Stimulated activated naive CD8-positive, alpha-beta T cell treated with anti-CD3 and anti-CD28 coated beads, Interleukin-15, Interleukin-2, amounts not matched to agents 100 ng/mL and 50 ng/mL, for 24 hours (primary cell): ENCODE results near the gene TCF12.

ENCODE experiments used
- H3K27ac Mint-ChIP-seq: one replicate; pipeline ENCODE4 v1.8.0; 2021; ENCODE audit warnings: mild to moderate bottlenecking, mixed read lengths
- H3K27me3 Mint-ChIP-seq: one replicate; pipeline ENCODE4 v1.8.0; 2021; ENCODE audit warnings: mixed read lengths
- H3K36me3 Mint-ChIP-seq: one replicate; pipeline ENCODE4 v1.8.0; 2021; ENCODE audit warnings: low read depth, mixed read lengths
- H3K4me1 Mint-ChIP-seq: one replicate; pipeline ENCODE4 v1.8.0; 2021; ENCODE audit warnings: low read depth, mixed read lengths
- H3K4me3 Mint-ChIP-seq: one replicate; pipeline ENCODE4 v1.8.0; 2021; ENCODE audit warnings: mild to moderate bottlenecking, mixed read lengths
- H3K9me3 Mint-ChIP-seq: one replicate; pipeline ENCODE4 v1.8.0; 2021; ENCODE audit warnings: mixed read lengths

Gene TCF12

DNA sequence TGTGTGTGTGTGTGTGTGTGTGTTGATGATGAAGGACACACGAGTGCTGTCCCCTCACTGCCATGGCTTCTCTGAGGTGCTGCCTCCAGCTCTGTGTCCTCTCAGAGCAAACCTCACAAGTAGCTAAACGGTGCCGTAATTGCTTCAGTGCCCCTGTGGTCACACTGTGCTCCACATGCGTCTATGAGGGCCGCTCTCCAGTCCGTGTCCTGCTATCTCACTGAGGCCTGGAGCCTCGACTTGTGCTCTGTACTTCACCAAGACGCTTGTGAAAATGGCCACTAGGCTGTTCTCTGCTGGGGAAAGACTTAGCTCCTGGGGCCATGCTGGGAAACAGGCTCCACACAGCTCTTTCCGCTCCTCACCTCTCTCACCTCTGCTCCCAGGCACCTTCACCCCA is 392.4 kb downstream of the TCF12 start:
- Mint-ChIP-seq H3K27me3 (peaks cover 7% of the 10 kb centered on the region), H3K36me3 (no peaks in the 10 kb centered on the region), H3K9me3 (no peaks in the 10 kb centered on the region), H3K4me1 (peaks cover 5% of the 10 kb centered on the region), H3K27ac (no peak overlapping the region), H3K4me3 (no peak overlapping the region)

DNA sequence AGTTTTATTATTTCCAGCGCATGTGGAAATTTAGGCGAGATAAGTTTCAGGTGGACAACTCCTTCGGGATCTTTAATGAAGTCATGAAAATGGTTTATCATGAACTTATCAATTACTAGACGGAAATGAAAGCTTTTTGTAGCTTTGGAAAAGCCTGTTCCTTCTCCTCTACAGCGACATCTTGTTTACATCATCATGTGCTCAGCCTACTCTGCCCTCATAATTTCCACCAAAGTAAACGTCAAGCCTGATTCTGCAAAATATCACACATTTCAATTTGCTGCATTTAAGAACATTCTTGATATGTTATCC is 393.5 kb downstream of the TCF12 start:
- Mint-ChIP-seq H3K36me3 (no peaks in the 10 kb centered on the region), H3K27ac (no peak overlapping the region), H3K9me3 (no peaks in the 10 kb centered on the region), H3K27me3 (peaks cover 3% of the 10 kb centered on the region), H3K4me1 (no peaks in the 10 kb centered on the region), H3K4me3 (no peak overlapping the region)

DNA sequence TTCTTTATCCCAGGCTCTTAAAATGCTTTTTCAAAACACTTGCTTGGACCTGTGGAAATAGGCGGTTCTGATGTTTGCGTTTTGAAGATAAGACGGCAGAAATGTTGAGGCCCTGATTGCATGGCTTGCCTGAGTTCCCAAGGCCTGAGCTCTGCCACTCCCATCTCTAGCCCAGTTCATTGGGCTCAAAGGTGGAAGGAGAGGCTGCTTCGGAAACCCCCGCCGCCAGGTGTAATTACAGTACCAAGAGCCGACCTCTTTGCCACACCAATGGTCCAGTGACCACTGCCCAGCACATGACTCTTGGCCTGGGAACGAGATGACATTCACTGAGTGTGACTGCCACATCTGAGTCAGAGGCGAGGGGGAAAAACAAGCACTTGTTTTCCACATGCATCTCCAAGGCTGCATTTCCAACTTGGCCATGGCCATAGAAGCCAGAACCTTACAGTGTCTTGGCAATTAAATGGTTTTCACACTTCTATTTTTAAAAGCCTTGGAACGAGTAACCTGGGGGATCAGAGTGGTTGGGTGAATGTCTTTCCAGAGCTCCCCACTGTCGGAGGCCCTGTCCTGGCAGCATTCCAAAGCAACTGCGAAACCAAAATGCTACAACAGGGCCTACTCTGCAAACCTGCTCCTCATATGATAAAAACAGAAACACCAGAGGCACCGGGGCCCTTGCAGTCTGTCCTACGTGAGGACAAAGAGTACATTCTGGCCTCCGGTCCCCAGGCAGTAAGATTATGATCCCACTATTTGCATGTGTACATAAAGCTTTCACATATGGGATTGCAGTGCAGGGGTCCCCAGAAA is 394.1 kb downstream of the TCF12 start:
- no peak overlapping the region for H3K27ac Mint-ChIP-seq
- no peaks in the 10 kb centered on the region for H3K9me3 Mint-ChIP-seq
- no peaks in the 10 kb centered on the region for H3K36me3 Mint-ChIP-seq
- H3K4me1 Mint-ChIP-seq: no peaks in the 10 kb centered on the region
- H3K27me3 Mint-ChIP-seq: peaks cover 3% of the 10 kb centered on the region
- H3K4me3 Mint-ChIP-seq: no peak overlapping the region

DNA sequence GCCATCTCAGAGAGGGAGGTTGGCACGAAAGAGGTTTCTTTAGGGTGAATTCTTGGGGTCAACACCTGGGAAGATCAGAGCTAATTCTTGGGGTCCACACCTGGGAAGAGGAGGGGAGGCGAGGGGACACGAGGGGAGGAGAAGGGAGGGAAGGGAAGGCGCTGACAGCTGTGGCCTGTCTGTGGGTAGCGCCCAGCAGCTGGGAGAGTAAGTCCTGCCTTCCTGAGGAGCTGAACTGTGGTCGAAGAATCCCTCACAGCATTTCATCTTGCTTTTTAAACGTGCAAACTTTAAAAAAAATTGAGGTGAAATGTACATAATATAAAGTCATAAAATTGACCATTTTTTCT is 394.7 kb downstream of the TCF12 start:
- no peaks in the 10 kb centered on the region for H3K4me1 Mint-ChIP-seq
- H3K9me3 Mint-ChIP-seq: no peaks in the 10 kb centered on the region
- H3K36me3 Mint-ChIP-seq: no peaks in the 10 kb centered on the region
- peaks cover 3% of the 10 kb centered on the region for H3K27me3 Mint-ChIP-seq
- H3K27ac Mint-ChIP-seq: no peak overlapping the region
- no peak overlapping the region for H3K4me3 Mint-ChIP-seq

- Mint-ChIP-seq H3K9me3 (no peaks in the 10 kb centered on the region), H3K4me3 (no peak overlapping the region), H3K36me3 (no peaks in the 10 kb centered on the region), H3K27me3 (peaks cover 3% of the 10 kb centered on the region), H3K27ac (no peak overlapping the region), H3K4me1 (no peaks in the 10 kb centered on the region)
These were observed 395.8 kb downstream of the TCF12 start for GRCh38 chr15:57314221-57314620.

GRCh38 chr15:57316451-57316850 is 398.0 kb downstream of the TCF12 start:
- H3K27me3 Mint-ChIP-seq: peaks cover 3% of the 10 kb centered on the region
- H3K27ac Mint-ChIP-seq: no peak overlapping the region

GRCh38 chr15:57319226-57319918 is 400.9 kb downstream of the TCF12 start:
- no peaks in the 10 kb centered on the region for H3K36me3 Mint-ChIP-seq
- H3K27ac Mint-ChIP-seq: no peak overlapping the region
- H3K9me3 Mint-ChIP-seq: no peaks in the 10 kb centered on the region
- H3K27me3 Mint-ChIP-seq: no peaks in the 10 kb centered on the region
- H3K4me3 Mint-ChIP-seq: no peak overlapping the region
- no peaks in the 10 kb centered on the region for H3K4me1 Mint-ChIP-seq

More at GRCh38 chr15:57316451-57316850, 398.0 kb downstream of the TCF12 start:
- Mint-ChIP-seq H3K4me1 (no peaks in the 10 kb centered on the region), H3K36me3 (no peaks in the 10 kb centered on the region), H3K9me3 (no peaks in the 10 kb centered on the region), H3K4me3 (no peak overlapping the region)

DNA sequence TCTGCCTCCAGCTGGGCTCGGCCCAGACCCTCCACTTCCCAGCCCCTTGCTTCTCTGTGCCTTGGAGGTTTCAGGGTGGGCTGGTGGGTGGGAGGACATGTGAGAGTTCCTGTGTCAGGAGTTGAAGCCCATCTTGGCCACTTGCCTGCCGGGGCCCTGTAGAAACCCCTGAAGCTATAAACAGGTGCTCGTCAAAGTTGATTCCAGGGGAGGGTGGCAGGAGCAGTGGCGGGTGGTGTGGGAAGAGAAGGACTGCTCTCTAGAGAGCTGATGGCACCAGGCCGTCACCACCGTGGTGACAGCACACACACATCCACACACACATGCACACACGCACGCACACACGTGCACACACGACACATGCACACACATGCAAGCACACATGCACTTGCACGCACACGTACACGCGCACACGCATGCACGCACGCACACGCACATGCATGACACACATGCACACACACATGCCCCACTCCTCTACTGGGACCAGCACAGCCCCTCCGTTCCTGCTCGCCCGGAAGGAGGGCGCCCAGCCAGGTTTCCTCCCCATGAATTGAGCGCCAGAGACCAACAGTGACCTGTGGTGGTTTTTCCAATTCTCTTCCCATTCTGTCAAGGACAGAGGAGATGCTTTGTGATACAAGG is 401.6 kb downstream of the TCF12 start:
- Mint-ChIP-seq H3K9me3 (no peaks in the 10 kb centered on the region), H3K27me3 (no peaks in the 10 kb centered on the region), H3K4me1 (peaks cover 3% of the 10 kb centered on the region), H3K4me3 (no peak overlapping the region), H3K36me3 (no peaks in the 10 kb centered on the region), H3K27ac (no peak overlapping the region)

GRCh38 chr15:57320631-57321220 is 402.3 kb downstream of the TCF12 start:
- no peaks in the 10 kb centered on the region for H3K36me3 Mint-ChIP-seq

DNA sequence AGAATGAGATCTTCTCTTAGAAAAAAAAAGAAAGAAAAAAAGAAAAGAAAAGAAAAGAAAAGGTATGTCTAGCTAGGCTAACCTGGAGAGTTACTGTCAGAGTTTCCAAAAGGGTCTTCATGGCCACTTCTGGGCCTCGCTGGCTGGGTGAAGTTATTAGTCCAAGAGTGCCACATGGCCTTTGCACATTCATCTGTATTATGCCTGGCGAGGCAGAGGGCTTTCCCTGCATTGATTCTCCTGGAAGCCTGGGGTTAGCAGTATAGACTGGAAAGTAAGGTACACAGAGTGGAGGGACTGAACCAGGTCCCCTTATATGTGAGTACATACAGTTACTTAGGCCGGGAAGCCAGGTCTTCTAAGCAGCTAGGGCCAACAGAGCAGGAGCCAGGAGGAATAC is 403.0 kb downstream of the TCF12 start:
- Mint-ChIP-seq H3K4me3 (no peak overlapping the region), H3K36me3 (no peaks in the 10 kb centered on the region), H3K4me1 (peaks cover 3% of the 10 kb centered on the region), H3K27me3 (no peaks in the 10 kb centered on the region), H3K9me3 (no peaks in the 10 kb centered on the region), H3K27ac (no peak overlapping the region)

More at GRCh38 chr15:57320631-57321220, 402.3 kb downstream of the TCF12 start:
- Mint-ChIP-seq H3K4me3 (no peak overlapping the region), H3K4me1 (peaks cover 3% of the 10 kb centered on the region), H3K9me3 (no peaks in the 10 kb centered on the region), H3K27me3 (no peaks in the 10 kb centered on the region), H3K27ac (no peak overlapping the region)

GRCh38 chr15:57321973-57322601 is 403.6 kb downstream of the TCF12 start:
- H3K36me3 Mint-ChIP-seq: no peaks in the 10 kb centered on the region
- peaks cover 3% of the 10 kb centered on the region for H3K4me1 Mint-ChIP-seq
- H3K27ac Mint-ChIP-seq: no peak overlapping the region
- no peaks in the 10 kb centered on the region for H3K9me3 Mint-ChIP-seq
- no peaks in the 10 kb centered on the region for H3K27me3 Mint-ChIP-seq
- no peak overlapping the region for H3K4me3 Mint-ChIP-seq

DNA sequence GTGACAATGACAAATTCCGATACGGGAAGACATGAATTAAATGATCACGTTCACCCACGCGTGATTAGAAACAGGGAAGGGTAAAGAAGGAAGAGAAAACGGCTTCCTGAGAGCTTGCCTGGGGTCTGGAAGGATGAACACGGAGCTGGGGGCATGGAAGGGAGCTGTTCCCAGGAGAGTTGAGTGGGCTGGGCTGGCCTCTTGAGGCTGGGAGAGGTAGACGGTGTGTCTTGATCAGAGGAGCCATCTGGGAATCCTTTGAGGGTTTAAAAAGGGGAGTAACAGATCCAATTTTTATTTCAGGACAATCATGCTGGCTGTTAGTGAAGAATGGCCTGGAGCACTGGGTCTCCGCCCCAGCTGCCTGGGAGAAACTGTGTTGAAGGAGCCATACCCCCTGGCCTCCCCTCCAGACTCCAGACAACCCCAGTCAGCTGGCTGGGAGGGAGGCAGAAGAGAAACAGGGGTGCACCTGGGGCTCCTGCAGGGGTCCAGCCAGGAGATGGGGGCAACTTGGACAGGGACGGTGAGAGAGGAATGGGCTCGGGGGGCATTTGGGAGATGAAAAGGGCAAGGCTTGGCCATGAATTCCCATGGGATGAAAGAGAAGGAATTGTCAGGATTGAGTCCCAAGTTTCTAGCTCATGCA is 404.3 kb downstream of the TCF12 start:
- H3K27ac Mint-ChIP-seq: no peak overlapping the region
- H3K4me1 Mint-ChIP-seq: peaks cover 3% of the 10 kb centered on the region
- no peaks in the 10 kb centered on the region for H3K27me3 Mint-ChIP-seq
- no peaks in the 10 kb centered on the region for H3K36me3 Mint-ChIP-seq
- no peaks in the 10 kb centered on the region for H3K9me3 Mint-ChIP-seq
- no peak overlapping the region for H3K4me3 Mint-ChIP-seq

DNA sequence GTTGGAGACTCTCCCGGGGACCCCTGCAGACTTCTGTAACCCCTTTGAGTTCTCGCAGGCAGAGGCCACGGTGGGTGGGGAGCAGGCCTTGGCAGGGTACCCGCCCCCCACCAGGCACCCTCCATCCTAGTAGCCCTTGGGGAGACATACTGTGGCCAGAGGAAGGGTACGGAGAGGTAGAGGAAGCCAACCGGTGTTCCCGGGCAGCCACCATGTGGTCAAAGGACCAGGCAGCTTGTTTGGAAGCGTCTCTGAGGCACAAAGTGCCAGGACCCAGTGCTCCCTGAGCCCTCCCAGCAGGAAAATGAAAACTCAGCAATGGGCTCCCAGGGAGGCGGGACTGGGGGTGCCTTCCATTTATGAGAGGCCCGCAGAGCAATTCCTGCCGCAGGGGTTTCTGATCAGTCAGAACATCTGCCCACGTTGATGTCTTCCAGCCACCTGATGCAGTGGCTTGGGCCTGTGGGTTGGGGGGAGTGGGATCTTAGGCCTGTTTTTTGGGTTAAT is 404.9 kb downstream of the TCF12 start:
- no peak overlapping the region for H3K27ac Mint-ChIP-seq
- H3K9me3 Mint-ChIP-seq: no peaks in the 10 kb centered on the region
- peaks cover 3% of the 10 kb centered on the region for H3K4me1 Mint-ChIP-seq
- H3K27me3 Mint-ChIP-seq: no peaks in the 10 kb centered on the region
- H3K36me3 Mint-ChIP-seq: no peaks in the 10 kb centered on the region
- no peak overlapping the region for H3K4me3 Mint-ChIP-seq

DNA sequence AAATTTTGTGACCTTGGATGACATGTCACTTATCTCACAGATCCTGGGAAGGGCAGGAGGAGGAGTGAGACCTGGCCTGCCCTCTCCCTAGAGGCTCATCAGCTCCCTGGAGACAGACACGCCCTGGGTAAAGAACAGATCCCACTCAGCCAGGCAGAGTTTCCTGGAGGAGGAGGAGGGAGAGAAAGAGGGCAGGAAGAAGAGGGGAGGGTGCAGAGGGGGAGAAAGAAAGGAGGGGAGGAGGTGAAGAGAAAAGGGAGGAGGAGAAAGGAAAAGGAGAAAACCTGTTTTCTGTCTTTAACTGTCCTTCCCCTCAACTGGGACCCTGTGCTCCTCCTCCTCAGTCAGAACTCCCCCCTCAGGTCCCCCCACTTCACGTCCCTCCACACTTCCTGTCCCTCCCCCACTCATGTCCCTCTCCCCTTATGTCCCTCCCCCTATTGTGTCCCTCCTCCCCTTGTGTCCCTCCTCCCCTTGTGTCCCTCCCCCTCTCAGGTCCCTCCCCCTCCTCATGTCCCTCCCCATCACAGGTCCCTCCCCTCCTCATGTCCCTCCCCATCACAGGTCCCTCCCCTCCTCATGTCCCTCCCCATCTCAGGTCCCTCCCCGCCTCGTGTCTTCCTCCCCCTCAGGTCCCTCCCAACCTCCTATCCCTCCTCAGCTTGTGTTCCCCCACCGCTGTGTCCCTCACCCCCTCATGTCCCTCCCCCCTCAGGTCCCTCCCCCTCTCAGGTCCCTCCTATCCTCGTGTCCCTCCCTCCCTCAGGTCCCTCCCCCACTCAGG is 405.6 kb downstream of the TCF12 start:
- no peaks in the 10 kb centered on the region for H3K36me3 Mint-ChIP-seq
- H3K9me3 Mint-ChIP-seq: no peaks in the 10 kb centered on the region
- peaks cover 3% of the 10 kb centered on the region for H3K4me1 Mint-ChIP-seq
- no peak overlapping the region for H3K27ac Mint-ChIP-seq
- H3K4me3 Mint-ChIP-seq: no peak overlapping the region
- no peaks in the 10 kb centered on the region for H3K27me3 Mint-ChIP-seq
